ENCODE measurements around the gene OXSM. TPM values are rescaled to one million over a fixed set of nuclear protein-coding genes. Genes with fewer than 3 reads are reported as not detected.

OXSM gene
- total and polyA plus RNA-seq, 10 of the 15 experiments (the other 5 are each of a cell fraction or from before 2014, with no cell fraction given) = 12.9 to 37.5 (median 22.1) TPM

GRCh38 chr3:25749031-25749581 is 40.8 kb upstream of the OXSM start:
- ATAC-seq (no peak), FAIRE-seq (no peak), DNase-seq (ENCODE audit: low read depth, low spot score) (no peak)
- H4K20me1 ChIP-seq (ENCODE audit: control insufficient read depth, insufficient read depth) = no peaks in the 10 kb centered on the region
- no peak overlapping the region for H2AFZ ChIP-seq (ENCODE audit: control insufficient read depth, low read depth, low read length)
- BruUV-seq (replicated peaks) = no TSS peak
- ChIA-PET RAD21 (ENCODE audit: unreplicated experiment) (no interaction called here), CTCF (no interaction called here), POLR2A (no interaction called here), SMC1A (ENCODE audit: uncharacterized antibody, unreplicated experiment) (no interaction called here)
- no peak overlapping the region for H3K27ac ChIP-seq (ENCODE audit: control insufficient read depth, insufficient read depth)
- H3K4me2 ChIP-seq (ENCODE audit: control insufficient read depth, insufficient read depth) = no peak overlapping the region
- H3K27me3 ChIP-seq (replicated peaks in 1 of 2; ENCODE audit: control insufficient read depth in 2 of 2, insufficient read depth in 2 of 2, low read length in 1 of 2) = no peaks in the 10 kb centered on the region
- H3K9ac ChIP-seq (ENCODE audit: control insufficient read depth, insufficient read depth, low read length) = no peak overlapping the region
- intact Hi-C loops (cut with micrococcal nuclease; ENCODE audit: unreplicated experiment) = no loop called here
- no peaks in the 10 kb centered on the region for H3K9me3 ChIP-seq (replicated peaks; ENCODE audit: control insufficient read depth, insufficient read depth, low read length)
- no peaks in the 10 kb centered on the region for H3K79me2 ChIP-seq (ENCODE audit: control insufficient read depth, insufficient read depth, low read length)
- H3K4me1 ChIP-seq (ENCODE audit: control insufficient read depth, insufficient read depth, low read length) = no peaks in the 10 kb centered on the region
- 90% methylated on average over 6 of the region's 6 CpGs for WGBS (ENCODE audit: insufficient coverage, insufficient replicate concordance, low lambda C conversion rate, missing lambda C conversion rate)
- H3K36me3 ChIP-seq (ENCODE audit: control insufficient read depth in 2 of 2, insufficient read depth in 2 of 2, low read length in 1 of 2) = peaks cover 6 to 32% of the 10 kb centered on the region in 2 experiments
- TF ChIP-seq STAT3 (IDR thresholded peaks at IDR 0.05; ENCODE audit: low read depth, low read length) = no peak
- TF ChIP-seq RELA (IDR thresholded peaks at IDR 0.05; ENCODE audit: borderline replicate concordance, partially characterized antibody) = no peak
- no peak for TF ChIP-seq USF2 (IDR thresholded peaks at IDR 0.05; ENCODE audit: borderline replicate concordance, low read depth, low read length)
- no peak for TF ChIP-seq CEBPZ (IDR thresholded peaks at IDR 0.05; ENCODE audit: low read depth, low read length)
- no peak for TF ChIP-seq ZBED1 (IDR thresholded peaks at IDR 0.05; ENCODE audit: borderline replicate concordance)
- no peak for TF ChIP-seq HCFC1 (IDR thresholded peaks at IDR 0.05; ENCODE audit: low read length)
- TF ChIP-seq ZBTB4 (CRISPR knock-in tag; IDR thresholded peaks at IDR 0.05) = no peak
- TF ChIP-seq NFIC (IDR thresholded peaks at IDR 0.05; ENCODE audit: low read depth, low read length) = no peak
- no peak for TF ChIP-seq NFYB (IDR thresholded peaks at IDR 0.05; ENCODE audit: insufficient read depth, low read depth, low read length)
- TF ChIP-seq ZZZ3 (IDR thresholded peaks at IDR 0.05; ENCODE audit: control insufficient read depth, insufficient read length, low read depth) = no peak
- TF ChIP-seq SRF (IDR thresholded peaks at IDR 0.05; ENCODE audit: low read depth in 2 of 2, low read length in 2 of 2) = no peak
- TF ChIP-seq CEBPB (IDR thresholded peaks at IDR 0.05; ENCODE audit: borderline replicate concordance in 1 of 2, low read depth in 2 of 2, low read length in 2 of 2) = no peak
- TF ChIP-seq IKZF2 (IDR thresholded peaks at IDR 0.05) = no peak
- no peak overlapping the region for H3K4me3 ChIP-seq
- in situ Hi-C loops (cut with MboI) = no loop called here
